Gastroesophageal sphincter (tissue), 3 donors: ENCODE results near the gene SLC26A9.

ENCODE experiments used
- CTCF ChIP-seq, 4 experiments: fragments of 200-600 bp in 2 of 4; fragments of 450-650 bp in 2 of 4; sonication (generic) in 1 of 4; IDR thresholded peaks; one replicate each; pipeline ENCODE4 v1.5.1; 2017 to 2019; ENCODE audit warnings: antibody characterized with exemption in 4 of 4, mild to moderate bottlenecking in 2 of 4, moderate library complexity in 2 of 4
- EP300 ChIP-seq: sonication (generic); formaldehyde crosslinking; IDR thresholded peaks from one replicate; pipeline ENCODE4 v1.6.1; 2017; ENCODE audit warnings: antibody characterized with exemption, mild to moderate bottlenecking
- POLR2A ChIP-seq, 2 donors: fragments of 450-650 bp; IDR thresholded peaks; one replicate each; pipeline ENCODE4 v1.6.1; 2017; ENCODE audit warnings: antibody characterized with exemption in 2 of 2, mild to moderate bottlenecking in 2 of 2, moderate library complexity in 1 of 2
- POLR2AphosphoS5 ChIP-seq: sonication (generic); formaldehyde crosslinking; IDR thresholded peaks from one replicate; pipeline ENCODE4 v1.6.1; 2017; ENCODE audit warnings: antibody characterized with exemption

- no peak for TF ChIP-seq CTCF (IDR thresholded peaks at IDR 0.05)
- TF ChIP-seq POLR2AphosphoS5 = no peak
- TF ChIP-seq EP300 = no peak
- TF ChIP-seq POLR2A (IDR thresholded peaks at IDR 0.05) = no peak
These were observed 7.7 kb upstream of the SLC26A9 start for GRCh38 chr1:205950826-205951549.
